ENCODE data around the gene RPN2. TPM values are rescaled to one million over a fixed set of nuclear protein-coding genes. Genes with fewer than 3 reads are reported as not detected.

RPN2 gene
- total and polyA plus RNA-seq, 10 of the 15 experiments (the other 5 are each of a cell fraction or from before 2014, with no cell fraction given), result 148 to 365 (median 228) TPM

GRCh38 chr20:37261714-37262113 lies 82.6 kb downstream of the RPN2 start, which contains the start of gene GHRH:
Gene GHRH (minus strand): TSS chr20:37261814. CDS start chr20:37256889, 4,925 bp downstream.
- no peaks in the 10 kb centered on the region; a peak in 1 of 4 replicates for H3K27me3 ChIP-seq (replicated peaks in 1 of 2; ENCODE audit: control insufficient read depth in 2 of 2, insufficient read depth in 2 of 2, low read length in 1 of 2)
- in situ Hi-C loops (cut with MboI) (loop anchor here (10.0 kb wide), 1 partner anchor 733 kb away; no protein-coding TSS in a partner anchor), intact Hi-C loops (cut with micrococcal nuclease; ENCODE audit: unreplicated experiment) (no loop called here)
- H3K36me3 ChIP-seq (ENCODE audit: control insufficient read depth in 2 of 2, insufficient read depth in 2 of 2, low read length in 1 of 2), result no peaks in the 10 kb centered on the region
- peaks cover 6% of the 10 kb centered on the region for H3K4me1 ChIP-seq (ENCODE audit: control insufficient read depth, insufficient read depth, low read length)
- ATAC-seq (no peak), FAIRE-seq (no peak), DNase-seq (ENCODE audit: low read depth, low spot score) (no peak)
- RAD21 ChIA-PET (ENCODE audit: unreplicated experiment), result no interaction called here
- no TSS peak for BruUV-seq (replicated peaks)
- no peaks in the 10 kb centered on the region for H3K9me3 ChIP-seq (replicated peaks; ENCODE audit: control insufficient read depth, insufficient read depth, low read length)
- TF ChIP-seq KAT2A (conservative IDR thresholded peaks at IDR 0.05; ENCODE audit: control insufficient read depth, low read depth, low read length) (no peak), MYB (IDR thresholded peaks at IDR 0.05; ENCODE audit: borderline replicate concordance, low read depth, low read length) (no peak), IKZF1 (conservative IDR thresholded peaks at IDR 0.05) (no peak), WRNIP1 (IDR thresholded peaks at IDR 0.05; ENCODE audit: borderline replicate concordance, low read depth, low read length) (no peak), BACH1 (IDR thresholded peaks at IDR 0.05; ENCODE audit: borderline replicate concordance) (no peak), POLR2AphosphoS2 (IDR thresholded peaks at IDR 0.05; ENCODE audit: low read depth, low read length) (no peak)
- TF ChIP-seq, protein P1, sequence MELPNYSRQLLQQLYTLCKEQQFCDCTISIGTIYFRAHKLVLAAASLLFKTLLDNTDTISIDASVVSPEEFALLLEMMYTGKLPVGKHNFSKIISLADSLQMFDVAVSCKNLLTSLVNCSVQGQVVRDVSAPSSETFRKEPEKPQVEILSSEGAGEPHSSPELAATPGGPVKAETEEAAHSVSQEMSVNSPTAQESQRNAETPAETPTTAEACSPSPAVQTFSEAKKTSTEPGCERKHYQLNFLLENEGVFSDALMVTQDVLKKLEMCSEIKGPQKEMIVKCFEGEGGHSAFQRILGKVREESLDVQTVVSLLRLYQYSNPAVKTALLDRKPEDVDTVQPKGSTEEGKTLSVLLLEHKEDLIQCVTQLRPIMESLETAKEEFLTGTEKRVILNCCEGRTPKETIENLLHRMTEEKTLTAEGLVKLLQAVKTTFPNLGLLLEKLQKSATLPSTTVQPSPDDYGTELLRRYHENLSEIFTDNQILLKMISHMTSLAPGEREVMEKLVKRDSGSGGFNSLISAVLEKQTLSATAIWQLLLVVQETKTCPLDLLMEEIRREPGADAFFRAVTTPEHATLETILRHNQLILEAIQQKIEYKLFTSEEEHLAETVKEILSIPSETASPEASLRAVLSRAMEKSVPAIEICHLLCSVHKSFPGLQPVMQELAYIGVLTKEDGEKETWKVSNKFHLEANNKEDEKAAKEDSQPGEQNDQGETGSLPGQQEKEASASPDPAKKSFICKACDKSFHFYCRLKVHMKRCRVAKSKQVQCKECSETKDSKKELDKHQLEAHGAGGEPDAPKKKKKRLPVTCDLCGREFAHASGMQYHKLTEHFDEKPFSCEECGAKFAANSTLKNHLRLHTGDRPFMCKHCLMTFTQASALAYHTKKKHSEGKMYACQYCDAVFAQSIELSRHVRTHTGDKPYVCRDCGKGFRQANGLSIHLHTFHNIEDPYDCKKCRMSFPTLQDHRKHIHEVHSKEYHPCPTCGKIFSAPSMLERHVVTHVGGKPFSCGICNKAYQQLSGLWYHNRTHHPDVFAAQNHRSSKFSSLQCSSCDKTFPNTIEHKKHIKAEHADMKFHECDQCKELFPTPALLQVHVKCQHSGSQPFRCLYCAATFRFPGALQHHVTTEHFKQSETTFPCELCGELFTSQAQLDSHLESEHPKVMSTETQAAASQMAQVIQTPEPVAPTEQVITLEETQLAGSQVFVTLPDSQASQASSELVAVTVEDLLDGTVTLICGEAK (IDR thresholded peaks at IDR 0.05; ENCODE audit: borderline replicate concordance), result no peak
- POLR2A ChIA-PET, result no interaction called here
- WGBS (ENCODE audit: insufficient coverage, insufficient replicate concordance, low lambda C conversion rate, missing lambda C conversion rate), result 61% methylated on average over 9 of the region's 9 CpGs
- no peak within 1 kb of the TSS for H3K9ac ChIP-seq (ENCODE audit: control insufficient read depth, insufficient read depth, low read length)
- no peak within 1 kb of the TSS for H3K4me3 ChIP-seq
- no peaks in the 10 kb centered on the region for H3K79me2 ChIP-seq (ENCODE audit: control insufficient read depth, insufficient read depth, low read length)
- H2AFZ ChIP-seq (ENCODE audit: control insufficient read depth, low read depth, low read length), result no peak within 1 kb of the TSS
- H3K4me2 ChIP-seq (ENCODE audit: control insufficient read depth, insufficient read depth), result no peak within 1 kb of the TSS
- SMC1A ChIA-PET (ENCODE audit: uncharacterized antibody, unreplicated experiment), result interaction anchor here (1.0 kb wide), 1 partner anchor 271 kb away, joined by 3 read pairs; no protein-coding TSS in a partner anchor
- H3K27ac ChIP-seq (ENCODE audit: control insufficient read depth, insufficient read depth), result no peak within 1 kb of the TSS
- no peaks in the 10 kb centered on the region for H4K20me1 ChIP-seq (ENCODE audit: control insufficient read depth, insufficient read depth)
- CTCF ChIA-PET, result no interaction called here
